ENCODE results near the gene ITPKB. TPM values are rescaled to one million over a fixed set of nuclear protein-coding genes. Genes with fewer than 3 reads are reported as not detected.
"Not testable (repeated sequence)": the region's sequence is repeated elsewhere in the genome, so short reads cannot be mapped to it uniquely, and the experiment has no call there.

The ITPKB gene
- total RNA-seq, 1 experiment from 2014 or later, result 9.5 TPM

DNA sequence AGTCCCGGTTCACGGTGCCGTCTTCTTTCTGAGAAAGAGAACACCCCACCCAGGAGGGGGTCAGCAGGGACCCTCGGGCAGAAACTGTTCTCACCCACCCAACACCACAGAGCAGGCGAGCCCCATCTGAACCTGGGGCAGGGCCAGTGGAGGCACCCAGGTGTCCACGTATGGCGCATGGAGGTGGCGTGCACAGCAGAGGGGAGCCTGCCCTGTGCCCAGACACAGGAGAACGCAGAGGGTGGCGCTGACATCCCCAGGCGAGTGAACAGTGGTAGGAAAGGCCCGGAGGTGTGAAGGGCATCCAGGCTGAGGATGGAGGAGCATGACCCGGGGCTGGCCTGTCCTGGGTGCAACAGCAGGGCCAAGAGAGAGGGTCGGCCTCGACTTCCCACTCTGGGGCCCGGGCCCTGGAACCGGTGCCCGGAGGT lies 99.4 kb downstream of the ITPKB start:
- peaks cover 18% of the 10 kb centered on the region for H3K4me1 Mint-ChIP-seq (ENCODE audit: insufficient read depth, unreplicated experiment)
- peaks cover 6% of the 10 kb centered on the region for H3K36me3 Mint-ChIP-seq (ENCODE audit: insufficient read depth, unreplicated experiment)
- no peaks in the 10 kb centered on the region for H3K9me3 Mint-ChIP-seq (ENCODE audit: unreplicated experiment)
- no peak overlapping the region for H3K27ac Mint-ChIP-seq (ENCODE audit: low read depth, unreplicated experiment)
- BruUV-seq (replicated peaks), result no TSS peak
- TF ChIP-seq, protein P1, sequence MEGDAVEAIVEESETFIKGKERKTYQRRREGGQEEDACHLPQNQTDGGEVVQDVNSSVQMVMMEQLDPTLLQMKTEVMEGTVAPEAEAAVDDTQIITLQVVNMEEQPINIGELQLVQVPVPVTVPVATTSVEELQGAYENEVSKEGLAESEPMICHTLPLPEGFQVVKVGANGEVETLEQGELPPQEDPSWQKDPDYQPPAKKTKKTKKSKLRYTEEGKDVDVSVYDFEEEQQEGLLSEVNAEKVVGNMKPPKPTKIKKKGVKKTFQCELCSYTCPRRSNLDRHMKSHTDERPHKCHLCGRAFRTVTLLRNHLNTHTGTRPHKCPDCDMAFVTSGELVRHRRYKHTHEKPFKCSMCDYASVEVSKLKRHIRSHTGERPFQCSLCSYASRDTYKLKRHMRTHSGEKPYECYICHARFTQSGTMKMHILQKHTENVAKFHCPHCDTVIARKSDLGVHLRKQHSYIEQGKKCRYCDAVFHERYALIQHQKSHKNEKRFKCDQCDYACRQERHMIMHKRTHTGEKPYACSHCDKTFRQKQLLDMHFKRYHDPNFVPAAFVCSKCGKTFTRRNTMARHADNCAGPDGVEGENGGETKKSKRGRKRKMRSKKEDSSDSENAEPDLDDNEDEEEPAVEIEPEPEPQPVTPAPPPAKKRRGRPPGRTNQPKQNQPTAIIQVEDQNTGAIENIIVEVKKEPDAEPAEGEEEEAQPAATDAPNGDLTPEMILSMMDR (IDR thresholded peaks at IDR 0.05; ENCODE audit: unreplicated experiment), result no peak
- ChIA-PET CTCF (interaction anchor here (2.8 kb wide), 1 partner anchor 189 kb away, joined by 17 read pairs; no protein-coding TSS in a partner anchor), POLR2A (no interaction called here)
- no peak for DNase-seq (ENCODE audit: unreplicated experiment)
- H3K4me3 Mint-ChIP-seq (ENCODE audit: unreplicated experiment), result no peak overlapping the region
- no peaks in the 10 kb centered on the region for H3K27me3 Mint-ChIP-seq (ENCODE audit: insufficient read depth, unreplicated experiment)
- intact Hi-C loops (cut with micrococcal nuclease), result no loop called here

DNA sequence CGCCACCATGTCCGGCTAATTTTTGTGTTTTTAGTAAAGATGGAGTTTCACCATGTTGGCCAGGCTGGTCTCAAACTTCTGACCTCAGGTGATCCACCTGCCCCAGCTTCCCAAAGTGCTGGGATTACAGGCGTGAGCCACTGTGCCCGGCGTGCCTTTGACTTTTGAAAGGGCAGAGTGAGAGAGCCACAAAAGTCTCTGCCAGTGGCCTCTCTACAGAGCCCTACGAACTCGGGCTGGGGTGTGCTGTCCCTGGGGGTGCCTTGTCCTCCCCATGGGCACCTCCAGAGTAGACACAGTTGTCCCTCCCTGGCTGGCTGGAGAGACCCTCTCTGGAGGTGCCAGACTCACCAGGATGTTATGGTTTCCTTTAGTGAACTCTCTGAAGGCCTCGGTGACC lies 99.9 kb downstream of the ITPKB start:
- H3K27ac Mint-ChIP-seq (ENCODE audit: low read depth, unreplicated experiment); intact Hi-C loops (cut with micrococcal nuclease); H3K9me3 Mint-ChIP-seq (ENCODE audit: unreplicated experiment); DNase-seq (ENCODE audit: unreplicated experiment); BruUV-seq (replicated peaks); POLR2A ChIA-PET; H3K4me3 Mint-ChIP-seq (ENCODE audit: unreplicated experiment); H3K27me3 Mint-ChIP-seq (ENCODE audit: insufficient read depth, unreplicated experiment); H3K36me3 Mint-ChIP-seq (ENCODE audit: insufficient read depth, unreplicated experiment): not testable (repeated sequence)
- H3K4me1 Mint-ChIP-seq (ENCODE audit: insufficient read depth, unreplicated experiment), result peaks cover 22% of the 10 kb centered on the region
- CTCF ChIA-PET, result interaction anchor here (16.7 kb wide), 1 partner anchor 185 kb away, joined by 342 read pairs; no protein-coding TSS in a partner anchor

DNA sequence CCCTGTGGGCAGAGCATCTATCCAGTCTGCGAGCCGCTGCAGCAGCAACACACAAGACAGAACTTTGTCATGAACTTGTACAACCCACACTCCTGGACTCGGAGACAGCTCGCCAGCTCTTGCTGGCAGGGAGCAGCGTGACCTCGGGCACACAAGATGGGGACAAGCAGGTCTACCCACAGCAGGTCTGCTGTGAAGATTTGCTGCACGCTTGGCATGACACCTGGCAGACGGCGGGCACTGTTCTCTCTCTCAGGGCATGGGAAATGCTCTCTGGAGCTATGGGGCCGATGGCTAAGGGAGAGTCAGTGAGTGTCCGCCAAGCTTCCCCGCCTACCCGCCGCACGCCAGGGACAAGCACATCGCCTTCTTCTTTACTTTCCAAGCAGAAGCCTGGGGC lies 100.5 kb downstream of the ITPKB start:
- BruUV-seq (replicated peaks), result no TSS peak
- TF ChIP-seq, protein P1 (IDR thresholded peaks at IDR 0.05; ENCODE audit: unreplicated experiment), result no peak
- no peak overlapping the region for H3K27ac Mint-ChIP-seq (ENCODE audit: low read depth, unreplicated experiment)
- H3K9me3 Mint-ChIP-seq (ENCODE audit: unreplicated experiment), result no peaks in the 10 kb centered on the region
- no peak overlapping the region for H3K4me3 Mint-ChIP-seq (ENCODE audit: unreplicated experiment)
- H3K36me3 Mint-ChIP-seq (ENCODE audit: insufficient read depth, unreplicated experiment), result peaks cover 6% of the 10 kb centered on the region
- H3K27me3 Mint-ChIP-seq (ENCODE audit: insufficient read depth, unreplicated experiment), result no peaks in the 10 kb centered on the region
- no peak for DNase-seq (ENCODE audit: unreplicated experiment)
- ChIA-PET POLR2A (interaction anchor here (1.0 kb wide), 2 partner anchors 183 to 301 kb away, joined by 3 to 5 read pairs; partner anchors contain the start of gene COQ8A), CTCF (interaction anchor here (0.9 to 16.7 kb wide), 7 partner anchors 12 to 215 kb away, joined by 3 to 342 read pairs (median 4); no protein-coding TSS in a partner anchor)
- H3K4me1 Mint-ChIP-seq (ENCODE audit: insufficient read depth, unreplicated experiment), result peaks cover 22% of the 10 kb centered on the region
- intact Hi-C loops (cut with micrococcal nuclease), result no loop called here

DNA sequence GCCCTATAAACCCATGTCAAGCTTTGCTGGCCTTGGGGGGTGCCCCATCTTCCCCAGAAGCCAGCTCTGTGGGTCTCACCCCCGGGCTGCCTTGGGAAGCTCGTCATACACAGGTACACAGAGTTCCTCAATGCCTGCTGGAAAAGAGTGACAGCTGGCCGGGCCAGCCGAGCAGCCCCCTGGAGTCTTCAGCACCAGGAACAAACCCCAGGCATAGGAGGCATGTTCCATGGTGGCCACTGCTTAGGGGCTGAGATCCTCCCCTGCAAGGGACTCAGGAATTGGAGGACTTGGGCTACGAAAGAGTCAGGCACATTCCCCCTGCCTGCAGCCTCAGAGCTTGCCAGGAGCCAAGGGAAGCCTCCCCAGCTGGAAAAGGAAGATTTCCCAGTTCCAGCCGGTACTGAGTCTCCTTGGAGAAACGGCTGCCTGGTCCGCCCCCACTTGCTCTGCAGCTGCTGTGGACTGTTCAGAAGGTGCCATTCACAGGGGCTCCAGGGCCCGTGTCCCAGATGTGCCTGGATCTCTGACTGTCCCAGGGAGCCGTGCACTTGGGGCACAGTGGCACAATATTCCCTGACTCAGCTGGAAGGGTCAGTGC lies 101.0 kb downstream of the ITPKB start:
- H3K4me3 Mint-ChIP-seq (ENCODE audit: unreplicated experiment), result no peak overlapping the region
- intact Hi-C loops (cut with micrococcal nuclease), result no loop called here
- H3K36me3 Mint-ChIP-seq (ENCODE audit: insufficient read depth, unreplicated experiment), result peaks cover 6% of the 10 kb centered on the region
- H3K27ac Mint-ChIP-seq (ENCODE audit: low read depth, unreplicated experiment), result no peak overlapping the region
- no peaks in the 10 kb centered on the region for H3K27me3 Mint-ChIP-seq (ENCODE audit: insufficient read depth, unreplicated experiment)
- no peak for DNase-seq (ENCODE audit: unreplicated experiment)
- no peaks in the 10 kb centered on the region for H3K9me3 Mint-ChIP-seq (ENCODE audit: unreplicated experiment)
- H3K4me1 Mint-ChIP-seq (ENCODE audit: insufficient read depth, unreplicated experiment), result peaks cover 17% of the 10 kb centered on the region
- TF ChIP-seq, protein P1 (IDR thresholded peaks at IDR 0.05; ENCODE audit: unreplicated experiment), result no peak
- ChIA-PET POLR2A (interaction anchor here (1.0 kb wide), 2 partner anchors 183 to 302 kb away, joined by 3 to 5 read pairs; partner anchors contain the start of gene COQ8A), CTCF (interaction anchor here (0.6 to 16.7 kb wide), 11 partner anchors 12 to 215 kb away, joined by 3 to 342 read pairs (median 4); no protein-coding TSS in a partner anchor)
- no TSS peak for BruUV-seq (replicated peaks)

Measured in MCF 10A (cell line).